GM12892 (cell line): ENCODE results near the gene PIP5KL1.

ENCODE experiments used
- DNase-seq: peaks from one replicate; pipeline ENCODE4 v3.0.0; 2011; ENCODE audit not compliant: insufficient read length
- FAIRE-seq: peaks from 2 replicates; lab custom pipeline; 2011; peaks lifted over from hg19 to GRCh38; lab: Jason Lieb, UNC
- POLR2A ChIP-seq: IDR thresholded peaks from 2 replicates; pipeline ENCODE4 v1.6.1; 2011; ENCODE audit warnings: low read depth, low read length, control low read depth
- POLR2AphosphoS5 ChIP-seq: IDR thresholded peaks from 2 replicates; pipeline ENCODE4 v1.6.1; 2011; ENCODE audit warnings: low read depth, low read length, control low read depth
- TAF1 ChIP-seq: IDR thresholded peaks from 2 replicates; pipeline ENCODE4 v1.6.1; 2011; ENCODE audit warnings: low read depth, mild to moderate bottlenecking, control low read depth, low read length, borderline replicate concordance

PIP5KL1 gene

DNA sequence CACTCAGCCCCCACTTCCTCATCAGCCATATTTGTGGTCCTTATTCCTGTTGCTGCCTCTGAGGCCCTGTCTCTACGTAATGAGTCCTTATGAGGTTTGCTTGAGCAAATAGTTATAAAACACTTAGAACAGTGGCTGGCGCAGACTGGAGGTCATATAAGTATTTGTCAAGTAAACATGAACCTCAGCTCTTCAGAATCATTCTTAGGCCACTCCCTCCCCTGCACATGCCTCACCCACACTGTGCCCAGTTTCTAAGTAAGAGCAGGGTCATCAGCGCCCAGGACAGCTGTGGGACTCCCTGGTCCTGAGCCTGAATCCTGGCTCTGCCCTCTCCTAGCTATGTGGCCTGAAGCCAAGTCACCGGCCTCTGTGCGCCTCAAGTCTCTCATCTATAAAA is 17.7 kb downstream of the PIP5KL1 start:
- TF ChIP-seq TAF1 (no peak), POLR2AphosphoS5 (no peak), POLR2A (no peak)
- no peak for FAIRE-seq
- no peak for DNase-seq

DNA sequence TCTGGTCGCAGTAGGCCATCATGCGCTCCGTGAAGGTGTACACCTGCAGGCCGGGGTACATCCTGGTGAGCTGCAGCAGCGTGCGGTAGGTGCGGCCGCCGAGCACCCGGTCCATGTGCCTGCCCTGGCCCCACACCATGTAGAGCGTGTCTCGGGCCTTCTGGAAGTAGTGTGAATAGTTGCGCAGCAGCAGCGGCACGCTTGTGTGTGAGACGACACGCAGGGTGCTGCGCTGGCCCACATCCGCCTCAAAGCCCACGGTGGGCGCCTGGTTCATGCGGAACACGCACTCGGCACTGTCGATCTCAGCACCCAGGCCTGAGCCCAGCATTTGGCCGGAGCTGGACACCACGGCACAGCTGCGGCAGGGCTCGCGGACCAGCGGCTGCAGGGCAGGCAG is 18.3 kb downstream of the PIP5KL1 start:
- no peak for DNase-seq
- peak; percentile 46 for FAIRE-seq
- TF ChIP-seq POLR2AphosphoS5 (no peak), POLR2A (no peak), TAF1 (no peak)

DNA sequence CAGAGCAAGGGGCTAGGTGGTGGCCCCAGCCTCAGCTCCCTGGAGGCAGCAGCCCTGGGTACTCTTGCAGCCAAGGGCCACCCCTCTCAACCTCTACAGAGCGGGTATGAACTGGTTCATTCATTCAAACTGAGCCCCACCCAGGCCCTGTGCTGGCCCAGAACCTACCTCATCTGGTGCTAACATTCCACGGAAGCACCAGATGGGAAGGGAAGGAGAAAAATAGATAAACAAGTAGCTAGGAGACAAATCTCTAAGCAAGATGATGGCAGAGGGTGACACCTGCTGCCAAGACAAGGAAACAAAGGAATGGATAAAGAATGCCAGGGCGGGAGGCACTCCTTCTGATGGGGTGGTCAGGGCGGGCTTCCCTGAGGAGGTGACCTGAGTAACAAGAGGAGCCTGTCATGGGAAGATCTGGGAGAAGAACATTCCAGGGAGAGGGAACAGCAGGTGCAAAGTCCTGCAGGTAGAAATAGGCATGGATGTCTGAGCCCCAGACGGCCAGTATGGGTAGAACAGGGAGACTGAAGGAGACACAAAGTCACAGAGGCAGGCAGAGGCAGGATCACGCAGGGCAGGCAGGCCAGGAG is 19.9 kb downstream of the PIP5KL1 start:
- no peak for DNase-seq
- no peak for FAIRE-seq
- no peak for TF ChIP-seq TAF1
- no peak for TF ChIP-seq POLR2AphosphoS5

DNA sequence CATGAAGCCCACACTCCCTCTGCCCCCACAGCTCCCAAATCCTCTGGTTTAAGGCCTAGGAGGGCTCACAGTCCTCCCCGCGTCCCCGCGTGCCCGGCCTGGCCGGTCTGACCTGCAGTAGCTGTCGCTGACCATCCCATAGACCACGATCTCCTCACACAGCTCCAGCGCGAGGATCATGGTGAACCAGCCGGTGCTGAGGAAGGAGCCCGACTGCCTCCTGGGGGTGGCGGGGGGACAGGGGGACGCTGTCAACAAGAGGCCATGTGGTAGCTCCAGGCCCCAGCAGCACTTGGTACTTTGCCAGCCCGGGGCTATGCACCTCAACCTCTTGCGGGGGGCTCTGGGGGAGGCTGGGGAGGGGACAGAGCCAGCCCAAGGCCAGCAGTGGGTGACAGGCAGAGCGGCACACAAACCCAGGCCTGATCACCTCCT is 20.7 kb downstream of the PIP5KL1 start:
- no peak for FAIRE-seq
- TF ChIP-seq POLR2A (no peak), TAF1 (no peak), POLR2AphosphoS5 (no peak)
- DNase-seq, result no peak

- TF ChIP-seq POLR2AphosphoS5 (no peak), POLR2A (no peak), TAF1 (no peak)
- DNase-seq, result no peak
- no peak for FAIRE-seq
These were observed 22.0 kb downstream of the PIP5KL1 start for GRCh38 chr9:127908660-127908926.

DNA sequence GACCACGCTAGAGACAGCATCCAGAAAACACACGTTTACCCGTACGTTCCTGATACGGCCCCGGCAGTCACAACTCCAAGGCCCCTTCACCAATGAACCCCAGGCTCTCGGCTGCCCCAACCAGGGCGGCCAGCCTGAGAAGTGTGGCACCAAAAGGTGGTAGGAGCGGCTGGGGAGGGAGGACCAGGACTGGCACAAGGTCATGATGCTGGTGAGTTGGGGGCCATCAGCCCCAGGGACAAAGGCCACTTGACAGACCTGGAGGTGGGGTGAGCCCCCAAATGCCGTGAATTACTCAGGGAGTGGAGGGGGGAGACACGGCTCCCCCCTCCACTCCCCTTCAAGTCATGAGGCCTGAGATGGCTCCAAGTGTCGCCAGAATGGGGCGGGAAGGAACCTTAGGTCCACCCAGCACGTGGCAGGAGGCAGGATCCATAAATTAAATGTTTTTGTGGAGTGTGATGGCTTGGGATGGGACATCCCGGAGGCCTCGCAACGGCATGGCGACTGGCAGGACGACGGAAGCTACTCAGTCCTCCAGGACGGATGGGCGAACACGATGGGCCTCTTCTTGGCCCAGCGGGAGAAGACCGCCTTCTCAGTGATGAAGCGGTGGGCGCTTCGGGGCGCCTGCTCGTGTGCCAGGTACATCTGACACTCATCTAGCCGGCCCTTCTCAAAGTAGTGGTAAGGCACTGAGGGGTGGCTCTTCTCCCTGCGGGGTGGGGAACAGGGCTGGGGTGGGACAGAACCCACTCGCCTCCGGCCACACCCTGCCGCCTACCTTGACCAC is 22.5 kb downstream of the PIP5KL1 start:
- FAIRE-seq (no peak), DNase-seq (no peak)
- TF ChIP-seq TAF1 (no peak), POLR2A (no peak)

- DNase-seq (no peak), FAIRE-seq (no peak)
- TF ChIP-seq POLR2A (peak; percentile 15), POLR2AphosphoS5 (0 out of 2 replicates have a peak, but pooled peaks have one; percentile 4), TAF1 (no peak)
These were observed 24.8 kb downstream of the PIP5KL1 start for GRCh38 chr9:127905788-127906191.

GRCh38 chr9:127905004-127905728 is 25.4 kb downstream of the PIP5KL1 start:
- DNase-seq (no peak), FAIRE-seq (peak; percentile 60)
- TF ChIP-seq TAF1 (no peak), POLR2A (peak; percentile 23; the same call in 1 of the 2 replicates), POLR2AphosphoS5 (0 out of 2 replicates have a peak, but pooled peaks have one; percentile 17)

DNA sequence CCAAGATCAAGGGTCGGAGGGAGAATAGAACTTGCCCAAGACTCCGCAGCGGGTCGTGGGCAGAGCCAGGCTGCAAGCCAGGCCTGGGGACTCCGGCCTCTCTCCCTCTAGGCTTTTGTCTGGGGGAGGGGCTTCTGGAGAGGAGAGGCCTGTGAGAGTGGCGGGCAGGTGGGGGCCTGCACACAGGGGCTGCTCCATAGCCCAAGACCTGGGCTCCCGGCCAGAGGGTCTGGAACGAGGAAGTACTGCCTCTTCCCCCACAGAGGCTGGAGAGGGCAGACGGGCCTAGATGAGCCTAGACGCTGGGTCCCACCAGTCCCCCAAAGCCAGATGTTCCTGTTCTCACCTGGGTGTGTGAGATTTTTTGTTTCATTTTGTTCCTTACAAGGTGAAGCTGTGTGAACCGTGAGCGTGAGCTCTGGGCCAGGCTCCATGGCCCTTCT is 26.0 kb downstream of the PIP5KL1 start:
- FAIRE-seq (peak; percentile 71), DNase-seq (no peak)
- no peak for TF ChIP-seq TAF1
- no peak for TF ChIP-seq POLR2A
- TF ChIP-seq POLR2AphosphoS5, result no peak

DNA sequence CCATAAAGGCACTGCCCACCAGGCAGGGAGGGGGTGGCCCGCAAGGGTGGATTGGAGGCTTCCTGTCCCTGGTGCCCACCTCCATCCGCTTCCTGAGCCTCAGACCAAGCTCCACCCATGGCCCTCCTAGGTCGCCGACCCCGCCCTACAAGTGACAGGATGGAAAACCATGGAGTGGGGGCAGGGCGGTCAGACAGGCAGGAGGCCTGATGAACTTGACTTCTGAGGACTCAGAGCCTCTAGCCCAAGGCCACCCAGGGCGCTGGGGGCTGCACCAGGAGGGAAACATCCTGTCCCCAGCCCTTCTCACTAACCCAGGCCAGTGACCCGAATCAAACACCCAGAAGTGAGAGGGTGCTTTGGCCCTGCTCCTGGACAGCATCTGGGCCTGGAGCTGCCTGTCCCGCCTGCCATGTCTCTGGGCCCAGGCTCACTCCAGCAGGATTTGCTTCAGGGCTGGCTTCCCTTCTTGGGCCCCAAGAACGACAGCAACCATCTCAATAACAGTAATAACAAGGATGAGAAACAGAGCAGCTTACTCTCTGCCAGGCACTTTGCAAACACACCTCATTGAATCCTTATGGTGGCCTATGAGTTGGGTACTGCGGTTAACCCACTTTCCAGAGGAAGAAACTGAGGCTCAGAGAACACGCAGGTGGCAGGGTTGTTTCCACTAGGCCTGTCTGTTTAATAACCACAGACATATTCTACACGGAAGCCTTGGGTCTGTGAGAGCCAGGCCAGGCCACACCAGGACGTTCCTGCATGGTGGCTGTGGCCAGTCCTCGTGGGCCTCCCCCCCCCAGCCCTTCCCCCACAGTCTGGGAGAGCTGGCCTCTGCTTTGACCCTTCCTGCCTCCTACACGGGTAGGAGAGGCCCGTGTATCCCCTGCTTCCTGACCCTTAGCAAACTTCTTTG is 26.8 kb downstream of the PIP5KL1 start:
- peak; percentile 87 for FAIRE-seq
- DNase-seq, result no peak
- no peak; the same call in 1 of the 2 replicates for TF ChIP-seq POLR2A
- 0 out of 2 replicates have a peak, but pooled peaks have one; percentile 41 for TF ChIP-seq TAF1

DNA sequence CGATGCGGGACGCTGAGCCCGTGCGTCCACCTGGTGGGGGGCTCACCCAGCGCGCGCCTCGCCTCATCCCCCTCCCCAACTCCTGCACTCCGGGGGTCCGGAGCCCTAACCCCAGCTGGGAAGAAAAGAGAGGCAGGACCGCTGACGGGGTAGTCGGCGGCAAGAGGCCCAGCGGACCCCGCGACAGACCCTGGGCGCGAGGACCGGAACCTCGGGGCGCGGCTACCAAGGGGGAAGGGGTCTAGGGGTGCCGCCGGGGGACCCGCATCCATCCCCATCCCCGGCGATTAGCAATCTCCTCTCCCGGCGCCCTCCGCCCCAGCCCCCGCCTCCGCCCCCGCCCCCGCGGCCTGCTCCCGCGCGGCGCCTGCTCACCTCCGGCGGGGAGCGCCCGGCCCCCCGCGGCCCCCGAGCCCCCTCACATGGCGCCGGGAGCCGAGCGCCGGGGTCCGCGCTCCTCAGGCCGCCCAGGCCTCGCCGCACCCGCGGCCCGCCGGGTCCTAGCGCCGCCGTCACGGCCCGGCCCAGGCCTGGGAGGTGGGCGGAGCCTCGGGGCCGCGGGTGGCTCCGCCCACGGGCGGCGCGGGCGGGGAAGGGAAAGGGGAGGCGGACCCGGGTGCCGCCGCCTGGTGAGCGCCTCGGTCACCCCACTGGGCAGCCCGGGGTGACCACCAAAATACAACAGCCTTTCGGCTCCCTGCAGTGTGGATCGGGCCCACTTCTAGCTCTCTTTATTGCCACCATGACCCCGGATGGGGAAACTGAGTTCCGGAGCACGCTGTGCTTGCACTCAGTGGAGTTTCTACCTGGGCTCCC is 31.2 kb downstream of the PIP5KL1 start, which contains the start of gene ST6GALNAC6:
Gene ST6GALNAC6 (minus strand): TSS at position 476 of the 816 bp plus-strand sequence. CDS start 1,622 bp downstream, outside the sequence.
- TF ChIP-seq TAF1 (no peak), POLR2A (no peak), POLR2AphosphoS5 (no peak)
- DNase-seq (peak; percentile 93), FAIRE-seq (peak; percentile 81)
